Epithelial cell of esophagus (primary cell): ENCODE measurements around the gene PRDM7.

Source experiments
- DNase-seq: peaks from one replicate; pipeline ENCODE4 v3.0.0; 2010; ENCODE audit warnings: low read depth
- H3K4me3 ChIP-seq: 2 replicates; pipeline ENCODE4 v1.5.1; 2011; ENCODE audit warnings: mild to moderate bottlenecking, low read length, control low read depth
- TF ChIP-seq, protein P1 (sequence below): IDR thresholded peaks from 2 replicates; pipeline ENCODE4 v1.5.1; 2011; ENCODE audit warnings: low read depth, mild to moderate bottlenecking, low read length, control low read depth, inconsistent platforms; ENCODE audit not compliant: insufficient read depth; ENCODE audit errors: missing control alignments

Gene PRDM7

GRCh38 chr16:90033387-90033786 is 43.7 kb downstream of the PRDM7 start:
- TF ChIP-seq, protein P1, sequence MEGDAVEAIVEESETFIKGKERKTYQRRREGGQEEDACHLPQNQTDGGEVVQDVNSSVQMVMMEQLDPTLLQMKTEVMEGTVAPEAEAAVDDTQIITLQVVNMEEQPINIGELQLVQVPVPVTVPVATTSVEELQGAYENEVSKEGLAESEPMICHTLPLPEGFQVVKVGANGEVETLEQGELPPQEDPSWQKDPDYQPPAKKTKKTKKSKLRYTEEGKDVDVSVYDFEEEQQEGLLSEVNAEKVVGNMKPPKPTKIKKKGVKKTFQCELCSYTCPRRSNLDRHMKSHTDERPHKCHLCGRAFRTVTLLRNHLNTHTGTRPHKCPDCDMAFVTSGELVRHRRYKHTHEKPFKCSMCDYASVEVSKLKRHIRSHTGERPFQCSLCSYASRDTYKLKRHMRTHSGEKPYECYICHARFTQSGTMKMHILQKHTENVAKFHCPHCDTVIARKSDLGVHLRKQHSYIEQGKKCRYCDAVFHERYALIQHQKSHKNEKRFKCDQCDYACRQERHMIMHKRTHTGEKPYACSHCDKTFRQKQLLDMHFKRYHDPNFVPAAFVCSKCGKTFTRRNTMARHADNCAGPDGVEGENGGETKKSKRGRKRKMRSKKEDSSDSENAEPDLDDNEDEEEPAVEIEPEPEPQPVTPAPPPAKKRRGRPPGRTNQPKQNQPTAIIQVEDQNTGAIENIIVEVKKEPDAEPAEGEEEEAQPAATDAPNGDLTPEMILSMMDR, result no peak
- no peak overlapping the region for H3K4me3 ChIP-seq
- DNase-seq, result no peak

DNA sequence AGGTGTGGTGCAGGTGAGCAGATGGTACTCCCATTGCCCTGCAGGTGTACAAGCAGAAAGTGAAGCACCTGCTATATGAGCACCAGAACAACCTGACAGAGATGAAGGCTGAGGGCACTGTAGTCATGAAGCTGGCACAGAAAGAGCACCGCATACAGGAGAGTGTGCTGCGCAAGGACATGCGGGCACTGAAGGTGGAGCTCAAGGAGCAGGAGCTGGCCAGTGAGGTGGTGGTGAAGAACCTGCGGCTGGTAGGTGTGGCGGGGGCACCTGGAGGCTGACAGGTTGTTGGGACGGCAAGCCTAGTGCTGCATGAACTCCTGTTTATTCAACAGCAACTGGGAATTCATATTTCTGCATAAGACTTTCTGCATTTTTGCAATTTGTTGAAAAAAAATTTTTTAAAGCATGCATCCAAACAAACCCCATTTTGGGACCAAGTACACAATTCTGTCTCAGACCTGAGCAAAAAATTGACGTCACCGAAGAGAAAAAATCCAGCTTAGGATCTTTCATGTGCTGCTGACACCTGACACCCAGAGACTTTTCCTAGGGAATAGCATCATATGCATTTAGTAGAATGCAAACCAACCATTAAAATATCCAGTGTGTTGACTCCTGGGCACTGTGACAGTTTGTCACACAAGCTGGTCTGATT is 44.3 kb downstream of the PRDM7 start:
- H3K4me3 ChIP-seq, result no peak overlapping the region
- DNase-seq, result no peak
- TF ChIP-seq, protein P1, result no peak

DNA sequence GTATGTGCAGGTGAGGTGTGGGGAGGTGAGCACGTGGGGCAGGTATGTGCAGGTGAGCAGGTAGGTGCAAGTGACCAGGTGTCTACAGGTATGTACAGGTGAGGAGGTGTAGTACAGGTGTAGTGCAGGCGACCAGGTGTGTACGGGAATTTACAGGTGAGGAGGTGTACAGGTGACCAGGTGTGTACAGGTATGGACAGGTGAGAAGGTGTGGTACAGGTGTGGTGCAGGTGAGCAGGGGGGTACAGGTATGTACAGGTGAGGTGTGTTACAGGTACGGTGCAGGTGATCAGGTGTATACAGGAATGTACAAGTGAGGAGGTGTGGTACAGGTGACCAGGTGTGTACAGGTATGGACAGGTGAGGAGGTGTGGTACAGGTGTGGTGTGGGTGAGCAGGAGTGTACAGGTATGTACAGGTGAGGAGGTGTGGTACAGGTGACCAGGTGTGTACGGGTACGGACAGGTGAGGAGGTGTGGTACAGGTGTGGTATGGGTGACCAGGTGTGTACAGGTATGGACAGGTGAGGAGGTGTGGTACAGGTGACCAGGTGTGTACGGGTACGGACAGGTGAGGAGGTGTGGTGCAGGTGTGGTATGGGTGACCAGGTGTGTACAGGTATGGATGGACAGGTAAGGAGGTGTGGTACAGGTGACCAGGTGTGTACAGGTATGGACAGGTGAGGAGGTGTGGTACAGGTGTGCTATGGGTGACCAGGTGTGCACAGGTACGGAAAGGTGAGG is 45.0 kb downstream of the PRDM7 start:
- DNase-seq, result peak; percentile 54
- TF ChIP-seq, protein P1, result no peak
- H3K4me3 ChIP-seq, result no peak overlapping the region

- TF ChIP-seq, protein P1, result no peak
- DNase-seq, result no peak
Measured at GRCh38 chr16:90031186-90031930, 45.8 kb downstream of the PRDM7 start.

GRCh38 chr16:90028985-90029384 is 48.1 kb downstream of the PRDM7 start:
- no peak overlapping the region for H3K4me3 ChIP-seq
- no peak for DNase-seq
- TF ChIP-seq, protein P1, result no peak

More at GRCh38 chr16:90031186-90031930, 45.8 kb downstream of the PRDM7 start:
- H3K4me3 ChIP-seq, result no peak overlapping the region

DNA sequence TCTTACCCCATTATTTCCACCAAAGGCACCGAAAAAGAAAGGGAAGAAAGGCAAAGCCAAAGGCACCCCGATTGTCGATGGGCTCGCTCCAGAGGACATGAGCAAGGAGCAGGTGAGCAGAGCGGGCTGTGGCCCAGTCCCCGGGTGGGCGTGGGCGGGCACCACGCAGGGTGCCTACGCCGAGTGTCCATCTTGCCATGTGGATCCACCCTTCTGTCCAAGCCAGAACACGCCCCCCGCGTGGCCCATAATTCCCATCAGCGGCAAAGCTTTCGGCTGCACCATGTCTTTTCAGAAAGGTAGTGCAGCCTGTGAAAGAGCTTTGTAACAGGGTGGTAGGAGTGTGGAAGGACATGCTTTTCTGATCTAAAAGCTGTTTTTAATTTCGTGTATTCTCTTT is 49.5 kb downstream of the PRDM7 start:
- H3K4me3 ChIP-seq, result no peak overlapping the region
- DNase-seq, result no peak
- TF ChIP-seq, protein P1, result no peak
